HEK293 (cell line): Measurements from ENCODE around the gene RAB7A.

Source experiments
- TRIM28 ChIP-seq: IDR thresholded peaks from 2 replicates; pipeline ENCODE4 v1.6.1; 2011; ENCODE audit warnings: low read length, control low read depth, borderline replicate concordance
- ZNF629 ChIP-seq: fragments of 450-650 bp; formaldehyde crosslinking; IDR thresholded peaks from 2 replicates; pipeline ENCODE4 v1.5.1; 2017; ENCODE audit warnings: missing biosample characterization, missing genetic modification characterization
- ZNF670 ChIP-seq: fragments of 450-650 bp; formaldehyde crosslinking; IDR thresholded peaks from 2 replicates; pipeline ENCODE4 v1.5.1; 2016; ENCODE audit warnings: missing biosample characterization, missing genetic modification characterization, low read depth
- TF ChIP-seq, protein P1 (sequence below): fragments of 450-650 bp; formaldehyde crosslinking; IDR thresholded peaks from 2 replicates; pipeline ENCODE4 v1.5.1; 2016; ENCODE audit warnings: missing biosample characterization, missing genetic modification characterization

DNA sequence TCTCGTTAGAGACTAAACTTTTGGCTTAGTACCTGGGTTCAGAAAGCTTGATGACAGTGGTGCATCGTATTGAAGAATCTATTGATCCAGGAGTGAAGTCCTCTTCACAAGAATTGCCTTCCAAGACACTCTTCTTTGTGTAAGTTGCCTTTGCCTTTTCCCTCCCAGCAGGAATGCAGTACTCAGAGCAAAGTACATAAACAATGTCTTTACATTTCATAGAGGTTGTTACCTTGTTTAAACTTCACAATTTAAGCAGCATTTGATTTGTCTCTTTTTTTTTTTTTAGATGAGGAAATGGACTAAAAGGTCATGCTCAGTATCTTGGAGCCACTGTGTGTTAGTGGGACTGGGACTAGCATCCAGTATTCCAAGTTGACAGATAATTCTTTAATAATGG is 9.9 kb downstream of the RAB7A start:
- TF ChIP-seq TRIM28 = no peak
- TF ChIP-seq ZNF629 = no peak
- TF ChIP-seq, protein P1, sequence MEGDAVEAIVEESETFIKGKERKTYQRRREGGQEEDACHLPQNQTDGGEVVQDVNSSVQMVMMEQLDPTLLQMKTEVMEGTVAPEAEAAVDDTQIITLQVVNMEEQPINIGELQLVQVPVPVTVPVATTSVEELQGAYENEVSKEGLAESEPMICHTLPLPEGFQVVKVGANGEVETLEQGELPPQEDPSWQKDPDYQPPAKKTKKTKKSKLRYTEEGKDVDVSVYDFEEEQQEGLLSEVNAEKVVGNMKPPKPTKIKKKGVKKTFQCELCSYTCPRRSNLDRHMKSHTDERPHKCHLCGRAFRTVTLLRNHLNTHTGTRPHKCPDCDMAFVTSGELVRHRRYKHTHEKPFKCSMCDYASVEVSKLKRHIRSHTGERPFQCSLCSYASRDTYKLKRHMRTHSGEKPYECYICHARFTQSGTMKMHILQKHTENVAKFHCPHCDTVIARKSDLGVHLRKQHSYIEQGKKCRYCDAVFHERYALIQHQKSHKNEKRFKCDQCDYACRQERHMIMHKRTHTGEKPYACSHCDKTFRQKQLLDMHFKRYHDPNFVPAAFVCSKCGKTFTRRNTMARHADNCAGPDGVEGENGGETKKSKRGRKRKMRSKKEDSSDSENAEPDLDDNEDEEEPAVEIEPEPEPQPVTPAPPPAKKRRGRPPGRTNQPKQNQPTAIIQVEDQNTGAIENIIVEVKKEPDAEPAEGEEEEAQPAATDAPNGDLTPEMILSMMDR (tag by site-specific recombination) = no peak
- no peak for TF ChIP-seq ZNF670 (tag by site-specific recombination)
